Immature natural killer cell (primary cell): ENCODE measurements around the gene MRS2. TPM values are rescaled to one million over a fixed set of nuclear protein-coding genes. Genes with fewer than 3 reads are reported as not detected.
A peak's percentile ranks its signal among the peaks of the same experiment; 100 is the strongest.
"Not testable (repeated sequence)": the region's sequence is repeated elsewhere in the genome, so short reads cannot be mapped to it uniquely, and the experiment has no call there.

ENCODE experiments used
- DNase-seq, 3 donors: peaks; one replicate each; pipeline ENCODE4 v3.0.0; 2022; ENCODE audit warnings: mixed read lengths in 1 of 3
- H3K27ac Mint-ChIP-seq, 6 donors: one replicate each; pipeline ENCODE4 v1.8.0; 2020; ENCODE audit warnings: mixed read lengths in 6 of 6, mild to moderate bottlenecking in 5 of 6, inconsistent platforms in 4 of 6, moderate library complexity in 3 of 6
- H3K27me3 Mint-ChIP-seq, 3 donors: one replicate each; pipeline ENCODE4 v1.8.0; 2020 to 2021; ENCODE audit warnings: low read depth in 3 of 3, mild to moderate bottlenecking in 3 of 3, mixed read lengths in 3 of 3, moderate library complexity in 3 of 3, inconsistent platforms in 1 of 3
- H3K36me3 Mint-ChIP-seq, 3 donors: one replicate each; pipeline ENCODE4 v1.8.0; 2020; ENCODE audit warnings: mixed read lengths in 3 of 3, inconsistent platforms in 2 of 3, mild to moderate bottlenecking in 2 of 3
- H3K4me1 Mint-ChIP-seq, 2 donors: one replicate each; pipeline ENCODE4 v1.8.0; 2020; ENCODE audit warnings: inconsistent platforms in 2 of 2, mild to moderate bottlenecking in 2 of 2, mixed read lengths in 2 of 2, moderate library complexity in 1 of 2
- H3K4me3 Mint-ChIP-seq, 5 donors: one replicate each; pipeline ENCODE4 v1.8.0; 2020; ENCODE audit warnings: mild to moderate bottlenecking in 5 of 5, mixed read lengths in 5 of 5, inconsistent platforms in 3 of 5, moderate library complexity in 3 of 5
- H3K9me3 Mint-ChIP-seq, 6 donors: one replicate each; pipeline ENCODE4 v1.8.0; 2020; ENCODE audit warnings: mild to moderate bottlenecking in 6 of 6, mixed read lengths in 6 of 6, inconsistent platforms in 4 of 6, moderate library complexity in 3 of 6
- polyA plus RNA-seq, 3 donors: library from polyadenylated mRNA; unstranded; fragments of 300-500 nt; fragmentation: Illumina TruSeq; gene quantifications; one replicate each; pipeline ENCODE4 v1.2.3, GENCODE V29; 2021

The MRS2 gene, protein sequence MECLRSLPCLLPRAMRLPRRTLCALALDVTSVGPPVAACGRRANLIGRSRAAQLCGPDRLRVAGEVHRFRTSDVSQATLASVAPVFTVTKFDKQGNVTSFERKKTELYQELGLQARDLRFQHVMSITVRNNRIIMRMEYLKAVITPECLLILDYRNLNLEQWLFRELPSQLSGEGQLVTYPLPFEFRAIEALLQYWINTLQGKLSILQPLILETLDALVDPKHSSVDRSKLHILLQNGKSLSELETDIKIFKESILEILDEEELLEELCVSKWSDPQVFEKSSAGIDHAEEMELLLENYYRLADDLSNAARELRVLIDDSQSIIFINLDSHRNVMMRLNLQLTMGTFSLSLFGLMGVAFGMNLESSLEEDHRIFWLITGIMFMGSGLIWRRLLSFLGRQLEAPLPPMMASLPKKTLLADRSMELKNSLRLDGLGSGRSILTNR
- 10 to 100 TPM; 17.6 to 20.6 (median 17.8) TPM for polyA plus RNA-seq

DNA sequence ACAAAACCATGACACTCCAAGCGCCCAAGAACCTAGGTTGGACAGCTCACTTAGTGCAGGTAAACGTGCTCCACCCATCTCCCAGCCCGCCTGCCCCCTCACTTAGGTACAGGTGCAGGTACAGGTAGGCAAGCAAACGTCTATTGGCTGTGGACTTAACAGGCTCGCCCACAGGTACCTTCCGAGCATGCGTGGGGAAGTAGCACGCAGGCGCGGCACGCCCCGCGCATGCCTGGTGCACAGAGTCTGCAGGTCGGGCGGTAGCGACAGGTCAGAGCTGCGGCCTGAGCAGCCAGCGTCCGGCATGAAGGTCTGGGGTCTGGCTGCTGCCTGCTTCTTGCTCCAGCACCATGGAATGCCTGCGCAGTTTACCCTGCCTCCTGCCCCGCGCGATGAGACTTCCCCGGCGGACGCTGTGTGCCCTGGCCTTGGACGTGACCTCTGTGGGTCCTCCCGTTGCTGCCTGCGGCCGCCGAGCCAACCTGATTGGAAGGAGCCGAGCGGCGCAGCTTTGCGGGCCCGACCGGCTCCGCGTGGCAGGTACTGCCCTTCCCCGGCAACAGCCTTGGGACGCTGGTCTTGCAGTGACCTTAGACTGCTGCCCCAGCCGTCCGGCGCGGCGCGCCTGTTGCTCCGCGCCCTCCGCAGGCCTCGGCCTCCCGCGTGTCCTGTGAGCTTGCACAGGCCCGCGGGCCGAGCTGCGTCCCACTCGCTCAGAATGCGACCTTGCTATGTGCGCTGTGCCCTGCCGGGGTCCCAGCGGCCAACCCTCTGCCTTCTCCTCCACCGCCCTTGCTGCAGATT is at the start of gene MRS2:
Gene MRS2, plus strand, starts transcription at position 240 of the 804 bp plus-strand sequence. Its CDS starts 111 bp downstream, at position 351.
- Mint-ChIP-seq H3K27me3 (peaks cover 0 to 8% (median 2%) of the 10 kb centered on the region in 3 donors), H3K36me3 (peaks cover 0 to 7% (median 7%) of the 10 kb centered on the region in 3 donors), H3K9me3 (no peaks in the 10 kb centered on the region), H3K27ac (peak within 1 kb of the TSS; percentile 60 to 94 (median 88)), H3K4me1 (peaks cover 25 to 30% of the 10 kb centered on the region in 2 donors), H3K4me3 (peak within 1 kb of the TSS; percentile 94 to 99 (median 96))
- peak; percentile 68 to 76 (median 72) for DNase-seq

DNA sequence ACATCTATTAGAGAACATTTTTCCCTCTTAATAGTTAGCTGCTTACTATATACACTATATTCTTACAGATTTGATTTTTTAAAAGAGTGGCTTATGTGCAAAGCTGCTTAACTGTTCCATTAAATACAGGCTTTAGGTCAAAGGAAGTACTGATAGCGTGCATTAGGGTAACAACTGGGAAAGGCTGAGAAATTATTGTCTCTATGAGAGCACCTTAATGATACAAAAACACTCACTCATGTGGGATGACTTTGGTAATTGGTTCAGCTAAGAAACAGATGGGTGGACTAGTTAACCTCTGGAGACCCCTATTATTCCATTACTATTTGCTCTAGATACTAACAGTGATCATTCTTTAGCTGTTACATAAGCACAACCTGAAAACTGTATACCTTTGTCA is 48.9 kb upstream of the MRS2 start:
- no peak overlapping the region for H3K27ac Mint-ChIP-seq
- H3K4me3 Mint-ChIP-seq, result no peak overlapping the region
- no peaks in the 10 kb centered on the region for H3K9me3 Mint-ChIP-seq
- H3K27me3 Mint-ChIP-seq, result peaks cover 5 to 8% (median 5%) of the 10 kb centered on the region in 3 donors
- peaks cover 8 to 9% of the 10 kb centered on the region in 2 donors for H3K4me1 Mint-ChIP-seq
- DNase-seq, result no peak
- no peaks in the 10 kb centered on the region for H3K36me3 Mint-ChIP-seq

DNA sequence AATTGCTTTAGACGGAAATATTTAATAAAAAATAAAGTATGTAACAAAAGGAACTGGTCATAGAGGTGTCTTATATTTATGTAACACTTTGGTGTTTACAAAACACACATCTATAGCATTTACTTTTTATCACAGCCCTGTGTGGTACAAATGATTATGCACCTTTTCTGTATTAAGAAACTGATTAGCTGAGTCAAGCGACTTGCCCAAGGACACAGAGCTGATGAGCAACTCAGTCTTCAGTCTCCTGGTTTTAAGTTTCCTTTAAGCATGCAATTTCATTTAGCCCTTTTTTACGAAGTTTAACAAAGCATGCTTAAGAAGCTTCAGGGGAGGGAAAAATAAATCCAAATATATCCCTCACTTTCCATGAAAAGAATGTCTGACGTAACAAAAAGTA is 47.3 kb upstream of the MRS2 start:
- H3K9me3 Mint-ChIP-seq, result no peaks in the 10 kb centered on the region
- peaks cover 5 to 9% (median 6%) of the 10 kb centered on the region in 3 donors for H3K27me3 Mint-ChIP-seq
- no peak overlapping the region for H3K4me3 Mint-ChIP-seq
- H3K4me1 Mint-ChIP-seq, result peaks cover 13 to 14% of the 10 kb centered on the region in 2 donors
- no peaks in the 10 kb centered on the region for H3K36me3 Mint-ChIP-seq
- H3K27ac Mint-ChIP-seq, result no peak overlapping the region
- DNase-seq, result no peak

DNA sequence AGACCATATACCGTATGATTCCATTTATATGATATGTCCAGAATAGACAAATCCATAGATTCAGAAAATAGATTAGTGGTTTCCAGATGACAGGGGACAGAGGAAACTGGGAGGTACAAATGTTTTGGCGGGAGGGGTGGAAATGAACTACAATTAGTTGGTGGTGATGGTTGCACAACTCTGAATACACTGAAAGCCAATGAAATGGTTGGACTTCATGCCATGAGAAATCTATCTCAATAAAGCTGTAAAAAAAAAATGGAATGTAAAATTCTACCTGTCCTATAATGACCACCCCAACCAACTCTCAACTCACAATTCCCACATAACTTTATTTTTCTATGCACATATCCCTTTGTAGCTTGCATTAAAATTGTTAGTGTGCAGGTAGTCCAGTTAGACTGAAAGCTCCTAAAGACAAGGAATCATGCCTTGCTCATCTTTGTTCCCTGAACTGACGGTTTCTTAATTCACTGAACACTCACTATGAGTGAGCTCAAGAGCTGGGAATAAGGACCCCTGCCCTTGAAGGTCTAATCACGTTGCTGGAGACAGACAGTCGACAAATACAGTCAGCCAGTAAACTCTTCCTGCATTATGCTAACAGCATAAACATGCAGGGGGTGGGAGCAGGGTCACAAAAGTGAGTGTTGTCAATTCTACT is 46.3 kb upstream of the MRS2 start:
- no peak overlapping the region for H3K4me3 Mint-ChIP-seq
- no peak for DNase-seq
- H3K27me3 Mint-ChIP-seq, result peaks cover 5 to 9% (median 7%) of the 10 kb centered on the region in 3 donors
- H3K9me3 Mint-ChIP-seq, result no peaks in the 10 kb centered on the region
- peaks cover 17 to 18% of the 10 kb centered on the region in 2 donors for H3K4me1 Mint-ChIP-seq
- no peaks in the 10 kb centered on the region for H3K36me3 Mint-ChIP-seq
- no peak overlapping the region for H3K27ac Mint-ChIP-seq

DNA sequence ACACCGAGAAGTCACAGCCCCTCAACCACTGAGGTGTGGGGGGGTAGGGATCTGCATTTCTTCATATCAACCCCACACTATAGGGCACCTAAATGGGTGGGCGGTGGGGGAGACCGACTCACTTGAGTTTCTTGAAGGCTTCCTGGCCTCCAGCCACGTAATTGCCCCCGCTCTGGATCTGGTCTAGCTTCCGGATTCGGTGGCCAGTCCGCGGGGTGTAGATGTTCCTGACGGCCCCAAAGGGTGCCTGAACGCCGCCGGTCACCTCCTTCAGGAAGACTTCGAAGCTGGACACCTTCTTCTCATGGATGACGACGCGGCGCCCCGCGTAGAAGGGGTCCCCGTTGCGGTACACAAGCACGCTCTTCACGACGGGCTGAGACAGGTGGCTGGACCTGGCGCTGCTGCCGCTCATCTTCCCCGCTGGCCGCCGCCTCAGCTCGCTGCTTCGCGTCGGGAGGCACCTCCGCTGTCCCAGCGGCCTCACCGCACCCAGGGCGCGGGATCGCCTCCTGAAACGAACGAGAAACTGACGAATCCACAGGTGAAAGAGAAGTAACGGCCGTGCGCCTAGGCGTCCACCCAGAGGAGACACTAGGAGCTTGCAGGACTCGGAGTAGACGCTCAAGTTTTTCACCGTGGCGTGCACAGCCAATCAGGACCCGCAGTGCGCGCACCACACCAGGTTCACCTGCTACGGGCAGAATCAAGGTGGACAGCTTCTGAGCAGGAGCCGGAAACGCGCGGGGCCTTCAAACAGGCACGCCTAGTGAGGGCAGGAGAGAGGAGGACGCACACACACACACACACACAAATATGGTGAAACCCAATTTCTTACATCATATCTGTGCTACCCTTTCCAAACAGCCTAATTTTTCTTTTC is 45.2 kb upstream of the MRS2 start, which contains the start of gene DCDC2:
Gene DCDC2, minus strand, starts transcription at position 724 of the 883 bp plus-strand sequence. Its CDS starts 309 bp downstream, at position 415.
- DNase-seq, result peak in 1 of 3 donors; percentile 1
- no peaks in the 10 kb centered on the region for H3K36me3 Mint-ChIP-seq
- no peak within 1 kb of the TSS for H3K27ac Mint-ChIP-seq
- H3K4me1 Mint-ChIP-seq, result peaks cover 17 to 18% of the 10 kb centered on the region in 2 donors
- H3K27me3 Mint-ChIP-seq, result peaks cover 7 to 9% (median 8%) of the 10 kb centered on the region in 3 donors
- H3K4me3 Mint-ChIP-seq, result peak within 1 kb of the TSS; percentile 39 to 72 (median 52)
- no peaks in the 10 kb centered on the region for H3K9me3 Mint-ChIP-seq

DNA sequence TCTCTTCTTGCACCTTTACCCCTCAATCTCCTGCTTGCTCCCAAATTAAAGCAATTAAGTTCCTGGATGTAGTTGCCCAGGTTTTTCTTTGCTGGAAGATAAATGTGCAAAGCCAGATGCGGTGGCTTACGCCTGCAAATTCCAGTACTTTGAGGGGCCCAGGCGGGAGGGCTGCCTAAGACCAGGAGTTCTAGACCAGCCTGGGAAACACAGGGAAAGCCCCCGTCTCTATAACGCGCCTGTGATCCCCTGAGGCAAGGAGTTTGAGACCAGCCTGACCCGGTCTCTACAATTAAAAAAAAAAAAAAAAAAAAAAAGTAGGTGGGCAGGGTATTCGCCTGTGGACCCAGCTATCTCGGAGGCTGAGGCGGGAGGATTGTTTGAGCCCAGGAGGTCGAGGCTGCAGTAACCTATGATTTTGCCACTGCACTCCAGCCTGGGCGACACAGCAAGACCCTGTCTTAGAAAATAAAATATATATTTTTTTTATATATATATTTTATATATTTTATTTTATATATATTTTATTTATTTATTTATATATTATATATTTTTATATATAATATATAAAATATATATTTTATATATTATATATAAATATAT is 44.4 kb upstream of the MRS2 start:
- Mint-ChIP-seq H3K27ac (no peak overlapping the region), H3K9me3 (no peaks in the 10 kb centered on the region), H3K4me3 (peak overlapping the region; percentile 31 to 72 (median 52)), H3K4me1 (peaks cover 17 to 18% of the 10 kb centered on the region in 2 donors), H3K36me3 (no peaks in the 10 kb centered on the region), H3K27me3 (peaks cover 7 to 14% (median 8%) of the 10 kb centered on the region in 3 donors)
- no peak for DNase-seq

DNA sequence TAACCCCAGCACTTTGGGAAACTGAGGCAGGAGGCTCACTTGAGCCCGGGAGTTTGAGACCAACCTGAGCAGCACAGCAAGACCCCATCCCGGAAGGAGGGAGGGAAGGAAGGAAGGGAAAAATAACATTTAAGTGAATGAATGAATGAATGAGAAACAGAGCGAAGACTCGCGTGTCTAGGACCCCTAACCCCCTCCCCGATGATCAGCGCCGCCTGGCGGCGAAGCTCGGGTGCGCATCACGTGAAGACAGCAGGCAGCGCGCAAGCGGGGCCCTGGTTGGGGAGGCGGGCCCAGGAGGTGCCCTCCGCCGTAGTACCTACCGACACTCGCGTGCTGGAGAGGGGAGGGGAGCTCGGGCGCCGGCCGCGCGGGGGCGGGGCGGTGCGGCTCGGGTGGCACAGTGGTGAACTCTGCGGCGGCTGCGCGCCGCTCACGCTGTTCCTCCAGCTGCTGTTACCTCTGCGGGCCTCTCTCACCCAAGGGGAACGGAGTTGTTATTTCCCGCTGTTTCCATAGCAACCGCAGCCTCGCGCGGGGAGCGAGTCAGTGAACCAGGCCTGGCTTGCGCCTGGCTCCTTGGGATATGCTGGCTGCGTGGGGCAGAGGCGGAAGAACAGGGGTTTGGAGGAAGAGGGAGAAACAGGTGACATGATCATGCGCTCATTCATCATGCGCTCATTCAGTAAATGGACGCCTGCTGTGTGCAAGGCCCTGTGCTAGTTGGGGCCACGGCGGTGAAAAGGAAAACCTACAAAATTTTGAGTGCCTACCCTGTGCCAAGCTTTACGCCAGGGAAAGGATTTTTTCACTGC is 42.9 kb upstream of the MRS2 start:
- peak overlapping the region in 1 of 6 donors; percentile 25 for H3K27ac Mint-ChIP-seq
- peaks cover 17 to 18% of the 10 kb centered on the region in 2 donors for H3K4me1 Mint-ChIP-seq
- DNase-seq, result peak; percentile 33 to 62 (median 57)
- peaks cover 7 to 18% (median 8%) of the 10 kb centered on the region in 3 donors for H3K27me3 Mint-ChIP-seq
- no peaks in the 10 kb centered on the region for H3K36me3 Mint-ChIP-seq
- no peaks in the 10 kb centered on the region for H3K9me3 Mint-ChIP-seq
- peak overlapping the region; percentile 47 to 78 (median 72) for H3K4me3 Mint-ChIP-seq

DNA sequence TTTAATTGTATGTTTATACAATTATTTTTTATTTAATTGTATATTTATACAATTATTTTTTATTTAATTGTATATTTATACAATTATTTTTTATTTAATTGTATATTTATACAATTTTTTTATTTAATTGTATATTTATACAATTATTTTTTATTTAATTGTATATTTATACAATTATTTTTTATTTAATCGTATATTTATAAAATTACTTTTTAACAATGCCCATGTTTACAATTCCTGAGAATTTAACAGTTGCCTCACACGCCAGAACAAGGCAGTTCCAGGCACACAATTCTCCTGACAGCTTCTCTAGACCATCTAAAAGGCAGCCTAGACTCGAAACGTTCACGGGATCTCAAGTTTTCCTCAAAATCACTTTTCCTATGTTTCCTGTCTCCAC is 40.4 kb upstream of the MRS2 start:
- DNase-seq, H3K36me3 Mint-ChIP-seq, H3K4me3 Mint-ChIP-seq, H3K9me3 Mint-ChIP-seq, H3K27ac Mint-ChIP-seq: not testable (repeated sequence)
- H3K4me1 Mint-ChIP-seq, result peaks cover 17 to 18% of the 10 kb centered on the region in 2 donors
- peaks cover 7 to 14% (median 8%) of the 10 kb centered on the region in 3 donors for H3K27me3 Mint-ChIP-seq

DNA sequence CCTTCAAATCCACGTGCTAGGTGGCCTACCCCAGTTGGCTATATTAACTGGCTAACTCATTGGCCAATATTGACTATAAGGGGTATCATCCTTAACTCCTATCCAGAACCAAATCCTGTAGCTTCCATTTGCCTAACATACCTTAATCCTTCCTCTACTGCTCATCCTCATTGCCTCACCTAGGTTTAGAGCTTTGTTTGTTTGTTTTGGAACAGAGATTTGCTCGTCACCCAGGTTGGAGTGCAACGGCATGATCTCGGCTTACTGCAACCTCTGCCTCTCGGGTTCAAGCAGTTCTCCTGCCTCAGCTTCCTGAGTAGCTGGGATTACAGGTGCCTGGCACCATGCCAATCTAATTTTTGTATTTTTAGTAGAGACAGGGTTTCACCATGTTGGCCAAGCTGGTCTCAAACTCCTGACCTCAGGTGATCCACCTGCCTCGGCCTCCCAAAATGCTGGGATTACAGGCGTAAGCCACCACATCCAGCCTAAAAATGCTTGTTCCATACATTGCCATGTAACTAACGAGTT is 37.6 kb upstream of the MRS2 start:
- not testable (repeated sequence) for H3K36me3 Mint-ChIP-seq, H3K4me3 Mint-ChIP-seq, H3K4me1 Mint-ChIP-seq, H3K9me3 Mint-ChIP-seq, DNase-seq, H3K27ac Mint-ChIP-seq
- H3K27me3 Mint-ChIP-seq, result peaks cover 4 to 21% (median 5%) of the 10 kb centered on the region in 3 donors

DNA sequence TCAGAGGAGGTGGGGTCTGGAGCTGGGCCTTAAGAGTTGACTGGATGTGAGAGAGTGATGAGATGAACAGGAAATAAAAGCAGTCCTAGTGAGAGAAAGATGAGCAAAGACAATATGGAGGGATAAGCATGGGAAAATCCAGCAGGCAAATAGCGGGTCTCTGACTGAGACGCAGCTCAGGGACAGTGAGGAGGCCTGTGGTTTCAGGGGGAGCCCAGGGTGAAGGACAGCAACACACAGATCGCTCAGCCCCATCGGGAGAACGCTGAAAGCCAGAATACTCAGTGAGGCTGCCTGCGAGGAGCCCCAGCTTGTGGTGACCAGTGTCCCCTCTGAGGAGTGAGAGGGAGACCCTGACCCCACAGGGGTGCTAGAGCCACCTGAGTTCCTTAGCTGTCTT is 28.1 kb upstream of the MRS2 start:
- H3K36me3 Mint-ChIP-seq, result no peaks in the 10 kb centered on the region
- H3K9me3 Mint-ChIP-seq, result peaks cover 0 to 4% (median 0%) of the 10 kb centered on the region in 6 donors
- H3K4me3 Mint-ChIP-seq, result no peak overlapping the region
- H3K27me3 Mint-ChIP-seq, result peaks cover 1 to 5% (median 3%) of the 10 kb centered on the region in 3 donors
- DNase-seq, result no peak
- no peak overlapping the region for H3K27ac Mint-ChIP-seq
- no peaks in the 10 kb centered on the region for H3K4me1 Mint-ChIP-seq

DNA sequence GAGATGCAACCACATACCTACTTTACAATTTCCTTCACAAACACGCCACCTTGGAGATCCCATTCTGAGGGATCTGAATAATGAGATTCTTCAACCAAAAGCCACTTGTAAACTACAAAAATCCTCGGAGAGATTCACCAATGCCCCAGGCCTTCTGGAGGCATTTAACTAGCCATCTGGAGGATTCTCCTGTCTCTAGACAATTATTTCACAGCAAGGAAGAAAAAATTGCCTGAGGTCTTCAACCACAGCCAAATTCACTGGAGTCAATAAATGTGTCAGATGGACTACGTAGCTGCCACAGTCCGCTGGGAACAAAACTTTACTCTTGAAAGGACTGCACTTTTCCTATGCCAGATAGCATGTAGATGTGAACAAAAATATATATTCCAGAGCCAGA is 25.9 kb upstream of the MRS2 start:
- H3K4me3 Mint-ChIP-seq, result no peak overlapping the region
- DNase-seq, result no peak
- no peak overlapping the region for H3K27ac Mint-ChIP-seq
- H3K9me3 Mint-ChIP-seq, result peaks cover 0 to 6% (median 0%) of the 10 kb centered on the region in 6 donors
- peaks cover 3 to 5% (median 3%) of the 10 kb centered on the region in 3 donors for H3K27me3 Mint-ChIP-seq
- no peaks in the 10 kb centered on the region for H3K36me3 Mint-ChIP-seq
- H3K4me1 Mint-ChIP-seq, result no peaks in the 10 kb centered on the region
